Dendritic cell treated with granulocyte-macrophage colony-stimulating factor and Interleukin-4, amounts not matched to agents 40 ng/mL and 50 ng/mL, for 4 days (primary cell): Measurements from ENCODE around the gene SGTA.

Experiments used
- H3K27ac Mint-ChIP-seq: one replicate; pipeline ENCODE4 v1.8.0; 2022; ENCODE audit warnings: mild to moderate bottlenecking, mixed read lengths
- H3K27me3 Mint-ChIP-seq: one replicate; pipeline ENCODE4 v1.8.0; 2022; ENCODE audit warnings: mild to moderate bottlenecking, mixed read lengths
- H3K36me3 Mint-ChIP-seq: one replicate; pipeline ENCODE4 v1.8.0; 2022; ENCODE audit warnings: low read depth, mixed read lengths
- H3K4me1 Mint-ChIP-seq: one replicate; pipeline ENCODE4 v1.8.0; 2022; ENCODE audit warnings: low read depth, mixed read lengths
- H3K4me3 Mint-ChIP-seq: one replicate; pipeline ENCODE4 v1.8.0; 2022; ENCODE audit warnings: mild to moderate bottlenecking, moderate library complexity, mixed read lengths
- H3K9me3 Mint-ChIP-seq: one replicate; pipeline ENCODE4 v1.8.0; 2022; ENCODE audit warnings: mixed read lengths
- intact Hi-C: fragments of 100-400 bp; cut with micrococcal nuclease; formaldehyde crosslinking; loops from one replicate; pipeline ENCODE4 v1.15.0; 2022

SGTA gene

GRCh38 chr19:2711172-2711874 is 71.8 kb downstream of the SGTA start:
- H3K27ac Mint-ChIP-seq: peak overlapping the region; percentile 20
- intact Hi-C loops: no loop called here
- H3K4me3 Mint-ChIP-seq: no peak overlapping the region
- H3K36me3 Mint-ChIP-seq: no peaks in the 10 kb centered on the region
- H3K27me3 Mint-ChIP-seq: peaks cover 27% of the 10 kb centered on the region
- peaks cover 11% of the 10 kb centered on the region for H3K4me1 Mint-ChIP-seq
- H3K9me3 Mint-ChIP-seq: peaks cover 16% of the 10 kb centered on the region

DNA sequence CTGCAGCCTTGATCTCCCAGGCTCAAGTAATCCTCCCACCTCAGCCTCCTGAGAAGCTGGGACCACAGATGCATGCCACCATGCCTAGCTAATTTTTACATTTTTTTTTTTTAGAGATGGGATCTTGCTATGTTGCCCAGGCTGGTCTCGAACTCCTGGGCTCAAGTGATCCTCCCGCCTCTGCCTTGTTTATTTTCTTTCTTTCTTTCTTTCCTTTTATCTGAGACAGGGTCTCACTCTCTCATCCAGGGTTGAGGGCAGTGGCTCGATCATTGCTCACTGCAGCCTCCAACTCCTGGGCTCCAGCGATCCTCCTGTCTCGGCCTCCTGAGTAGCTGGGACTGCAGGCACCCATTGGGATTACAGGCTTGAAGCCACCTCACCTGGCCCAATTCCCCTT is 76.8 kb downstream of the SGTA start:
- no peaks in the 10 kb centered on the region for H3K9me3 Mint-ChIP-seq
- H3K36me3 Mint-ChIP-seq: no peaks in the 10 kb centered on the region
- intact Hi-C loops: no loop called here
- no peak overlapping the region for H3K27ac Mint-ChIP-seq
- peaks cover 15% of the 10 kb centered on the region for H3K4me1 Mint-ChIP-seq
- peaks cover 12% of the 10 kb centered on the region for H3K27me3 Mint-ChIP-seq
- H3K4me3 Mint-ChIP-seq: no peak overlapping the region
